ENCODE data around the gene NR6A1. TPM values are rescaled to one million over a fixed set of nuclear protein-coding genes. Genes with fewer than 3 reads are reported as not detected.
A peak's percentile ranks its signal among the peaks of the same experiment; 100 is the strongest.

The NR6A1 gene
- 6.0 and 6.1 TPM in 2 replicates for total RNA-seq

DNA sequence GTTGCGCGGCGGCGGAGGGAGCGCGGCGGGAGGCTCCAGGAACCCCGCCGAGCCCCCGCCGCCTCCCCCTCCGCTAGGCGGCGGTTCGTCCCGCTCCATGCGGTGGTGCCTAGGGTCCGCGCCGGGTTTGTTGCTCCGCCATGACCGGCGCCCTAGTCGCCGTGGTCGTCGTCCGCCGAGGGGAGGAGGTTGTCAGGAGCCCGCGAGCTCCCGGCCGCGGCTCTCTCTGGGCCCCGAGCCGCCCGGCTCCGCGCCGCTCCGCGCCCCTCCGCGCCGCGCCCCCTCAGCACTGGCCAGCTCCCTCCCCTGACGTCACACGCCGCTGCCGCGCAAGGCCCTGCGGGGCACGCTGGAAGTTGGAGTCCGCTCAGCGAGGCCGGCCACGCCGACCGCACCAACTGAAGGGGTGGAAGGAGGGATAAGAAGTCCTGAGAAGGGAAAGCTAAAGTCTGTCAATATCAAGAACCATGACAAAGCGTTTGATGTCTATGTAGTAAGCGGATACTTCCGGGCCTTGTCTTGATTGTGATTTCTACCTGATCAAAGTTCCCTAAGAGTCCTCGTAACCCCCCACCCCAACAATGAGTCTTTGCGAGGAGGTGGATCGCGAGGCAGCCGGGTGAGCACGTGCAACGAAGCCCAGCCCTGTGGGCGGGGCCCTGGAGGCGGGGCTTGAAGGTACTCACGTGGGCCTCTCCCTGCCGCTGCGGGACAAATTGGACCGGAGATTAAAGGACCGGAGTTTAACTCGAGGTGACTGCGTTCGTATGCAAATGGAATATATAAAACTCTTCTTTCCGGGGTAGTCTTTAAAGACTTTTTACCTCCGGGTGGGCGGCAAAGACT lies at the start of gene NR6A1:
TSS of gene NR6A1 (minus strand) at position 291 of the 846 bp plus-strand sequence.
- DNase-seq (ENCODE audit: low read depth), result peak; percentile 90

DNA sequence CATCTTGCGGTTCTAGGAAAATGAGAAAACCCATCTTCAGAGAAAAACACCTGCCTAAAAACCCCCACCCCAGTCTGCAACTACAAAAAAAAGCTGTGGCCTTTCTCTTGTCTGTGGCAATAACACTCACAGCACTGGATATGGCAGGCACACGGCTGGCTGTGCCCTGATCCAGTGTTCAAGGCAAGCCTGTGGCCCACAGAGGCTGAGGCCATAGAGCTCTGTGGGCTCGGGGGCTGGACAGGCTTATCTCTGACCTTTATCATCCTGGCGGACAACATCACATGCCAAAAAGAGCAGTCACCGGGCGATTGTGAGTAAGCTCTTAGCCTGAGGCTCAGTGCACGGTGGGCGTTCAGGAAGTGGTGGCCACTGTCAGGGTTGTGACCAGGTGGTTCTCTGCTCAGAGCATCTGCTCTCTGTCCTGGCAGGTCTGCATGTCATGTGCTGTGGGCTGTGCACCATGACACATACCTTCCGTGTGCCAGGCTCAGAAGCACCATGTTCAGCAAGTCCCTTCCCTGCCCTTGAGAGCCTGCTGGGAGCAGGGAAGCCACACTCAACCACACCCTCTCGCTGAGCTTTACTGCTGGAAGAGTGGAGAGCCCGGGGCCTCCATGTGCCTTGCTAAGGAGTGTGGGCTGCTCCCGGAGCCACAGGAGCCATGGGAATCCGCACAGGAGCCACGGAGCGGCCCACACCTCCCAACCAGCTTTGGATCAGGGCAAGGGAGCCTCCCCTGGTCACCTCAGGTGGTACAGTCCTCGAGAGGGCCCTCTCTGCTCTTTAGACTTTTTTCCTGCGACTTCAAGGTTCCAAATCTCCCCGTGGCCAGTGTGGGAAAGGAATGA lies 47.5 kb upstream of the NR6A1 start:
- peak; percentile 29 for DNase-seq (ENCODE audit: low read depth)

DNA sequence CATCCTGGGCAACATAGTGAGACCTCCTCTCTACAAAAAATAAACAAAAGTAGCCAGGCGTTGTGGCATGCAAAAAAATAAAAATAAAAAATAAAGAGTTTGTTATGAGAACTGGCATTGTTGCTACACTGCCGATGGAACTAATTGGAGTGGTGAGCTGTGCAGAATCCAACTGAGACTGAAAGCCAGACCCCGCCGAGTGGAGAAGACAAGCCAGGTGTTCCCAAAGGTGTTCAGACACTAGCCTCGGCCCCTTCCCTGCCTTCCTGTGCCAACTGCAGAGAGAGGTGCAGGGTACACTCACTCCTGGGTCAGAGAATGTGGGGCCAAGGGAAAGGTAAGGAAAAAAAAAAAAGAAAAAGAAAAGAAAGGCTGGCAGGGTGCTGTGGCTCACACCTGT lies 44.5 kb upstream of the NR6A1 start:
- no peak for DNase-seq (ENCODE audit: low read depth)

GRCh38 chr9:124814164-124814535 lies 43.0 kb upstream of the NR6A1 start:
- DNase-seq (ENCODE audit: low read depth), result no peak

DNA sequence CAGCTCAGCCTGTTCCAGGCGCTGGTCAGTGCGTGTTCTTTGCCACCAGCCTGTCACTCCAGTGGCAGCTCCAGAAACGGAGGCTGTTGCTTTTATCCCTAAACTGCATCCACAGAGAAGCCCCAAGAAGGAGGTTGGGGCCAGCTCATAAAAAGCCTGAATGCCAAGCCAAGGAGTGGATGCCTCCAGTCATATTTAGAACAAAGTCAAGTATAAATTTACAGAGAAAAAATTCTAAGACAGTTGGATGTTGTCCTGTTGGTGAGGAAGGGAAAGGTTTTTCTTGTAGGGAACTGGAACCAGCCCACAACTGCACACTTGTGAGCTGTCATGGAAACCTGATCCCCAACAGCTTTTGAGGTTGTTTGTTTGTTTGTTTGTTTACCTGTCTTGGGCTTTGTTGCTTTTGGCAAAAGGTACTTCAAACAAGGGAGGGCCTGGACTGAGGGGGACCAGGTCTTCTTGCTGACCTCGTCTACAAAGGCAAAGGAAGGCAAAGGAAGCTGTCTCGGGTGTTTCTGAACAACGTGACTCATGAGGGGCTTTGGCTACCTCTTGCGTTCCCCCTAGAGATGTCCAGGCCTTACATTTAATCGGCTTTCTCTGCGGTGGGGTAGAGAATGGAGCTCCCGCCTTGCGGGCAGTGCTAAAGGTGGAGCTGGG lies 42.5 kb upstream of the NR6A1 start:
- no peak for DNase-seq (ENCODE audit: low read depth)

GRCh38 chr9:124813041-124813440 lies 41.9 kb upstream of the NR6A1 start:
- no peak for DNase-seq (ENCODE audit: low read depth)

GRCh38 chr9:124812441-124812876 lies 41.3 kb upstream of the NR6A1 start:
- DNase-seq (ENCODE audit: low read depth), result peak; percentile 92

- peak; percentile 50 for DNase-seq (ENCODE audit: low read depth)
These were observed 39.7 kb upstream of the NR6A1 start for GRCh38 chr9:124810663-124811355.

GRCh38 chr9:124809741-124810500 lies 38.8 kb upstream of the NR6A1 start:
- no peak for DNase-seq (ENCODE audit: low read depth)

- DNase-seq (ENCODE audit: low read depth), result no peak
These were observed 38.1 kb upstream of the NR6A1 start for GRCh38 chr9:124809211-124809610.

DNA sequence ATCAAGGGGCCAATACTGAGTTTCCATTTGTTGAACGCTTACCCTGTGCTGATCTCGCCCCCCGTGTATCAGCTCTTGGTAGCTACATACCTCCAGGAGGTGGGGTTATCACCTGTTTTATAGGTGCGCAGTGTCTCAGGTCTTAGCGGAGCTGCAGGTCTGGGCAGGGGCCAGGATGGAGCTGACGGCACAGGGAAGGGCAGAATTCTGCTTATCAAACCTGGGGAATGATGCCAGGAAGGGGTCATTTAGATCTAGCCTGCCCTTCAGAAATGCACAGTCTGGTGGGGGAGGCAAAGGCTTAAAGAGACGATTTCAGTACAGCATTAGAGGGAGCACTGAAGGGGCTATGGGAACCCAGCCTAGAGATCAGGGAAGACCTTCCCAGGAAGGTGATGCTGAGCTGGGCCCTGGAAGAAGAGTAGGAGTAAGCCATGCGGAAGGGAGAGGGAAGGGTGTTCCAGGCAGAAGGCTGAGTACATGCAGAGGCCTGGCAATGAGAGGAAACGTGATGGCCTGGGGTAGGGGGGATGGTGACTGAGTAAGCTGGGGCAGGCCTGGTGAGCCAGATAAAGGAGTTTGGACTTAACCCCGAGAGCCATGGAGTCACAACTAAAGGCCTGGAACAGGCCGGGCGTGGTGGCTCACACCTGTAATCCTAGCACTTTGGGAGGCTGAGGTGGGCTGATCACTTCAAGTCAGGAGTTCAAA lies 37.3 kb upstream of the NR6A1 start:
- DNase-seq (ENCODE audit: low read depth), result no peak

DNA sequence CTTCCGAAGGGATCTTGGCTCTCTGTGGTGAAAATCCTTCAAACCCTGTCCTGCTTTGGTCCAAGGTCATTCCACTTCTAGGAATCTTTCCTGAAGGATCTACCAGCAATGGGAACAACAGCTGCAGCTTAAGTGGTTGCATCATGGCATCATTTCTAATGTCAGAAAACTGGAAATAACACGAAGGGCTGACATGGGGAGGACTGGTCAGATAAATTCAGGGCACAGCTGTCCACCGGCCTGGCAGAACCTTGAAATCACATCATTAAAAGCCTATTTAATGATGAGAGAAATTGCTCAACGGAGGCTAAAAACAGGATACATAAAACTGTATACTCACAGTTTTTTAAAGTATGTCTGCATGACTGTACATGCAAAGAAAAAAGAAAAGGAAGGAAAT lies 34.1 kb upstream of the NR6A1 start:
- DNase-seq (ENCODE audit: low read depth), result no peak

- no peak for DNase-seq (ENCODE audit: low read depth)
These were observed 32.8 kb upstream of the NR6A1 start for GRCh38 chr9:124803911-124804310.

DNA sequence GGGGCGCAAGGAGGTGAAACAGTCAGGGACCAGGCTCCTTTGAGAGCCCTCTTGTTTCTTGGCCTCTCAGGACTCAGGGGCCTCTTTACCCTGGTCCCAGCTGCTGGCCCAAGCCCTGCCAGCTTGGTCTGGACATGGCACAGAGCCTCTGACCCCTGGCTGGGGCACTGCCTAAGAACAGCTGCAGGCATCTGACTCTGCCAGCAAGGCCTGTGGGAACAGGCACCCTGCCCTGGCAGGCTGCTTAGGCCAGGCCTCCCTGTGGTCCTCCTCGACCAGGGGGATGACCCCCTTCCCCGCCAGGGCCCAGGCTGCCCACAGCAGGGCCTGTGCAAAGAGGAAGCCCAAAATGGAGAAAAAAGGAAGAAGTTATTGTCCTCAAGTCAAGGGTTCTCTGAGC lies 31.3 kb upstream of the NR6A1 start:
- DNase-seq (ENCODE audit: low read depth), result no peak

DNA sequence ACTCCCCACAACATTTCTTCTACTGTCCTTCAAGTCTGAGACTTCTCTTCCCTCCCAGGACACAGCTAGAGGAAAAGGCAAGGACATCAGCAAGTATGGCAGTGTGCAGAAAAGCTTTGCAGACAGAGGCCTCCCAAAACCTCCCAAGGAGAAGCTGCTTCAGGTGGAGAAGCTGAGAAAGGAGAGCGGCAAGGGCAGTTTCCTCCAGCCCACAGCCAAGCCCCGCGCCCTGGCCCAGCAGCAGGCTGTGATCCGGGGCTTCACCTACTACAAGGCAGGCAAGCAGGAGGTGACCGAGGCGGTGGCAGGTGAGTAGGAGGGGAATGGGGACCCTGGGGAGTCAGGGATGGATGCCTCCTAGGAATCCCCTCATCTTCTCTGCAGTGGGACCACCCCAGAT lies 30.2 kb upstream of the NR6A1 start:
- DNase-seq (ENCODE audit: low read depth), result no peak

DNA sequence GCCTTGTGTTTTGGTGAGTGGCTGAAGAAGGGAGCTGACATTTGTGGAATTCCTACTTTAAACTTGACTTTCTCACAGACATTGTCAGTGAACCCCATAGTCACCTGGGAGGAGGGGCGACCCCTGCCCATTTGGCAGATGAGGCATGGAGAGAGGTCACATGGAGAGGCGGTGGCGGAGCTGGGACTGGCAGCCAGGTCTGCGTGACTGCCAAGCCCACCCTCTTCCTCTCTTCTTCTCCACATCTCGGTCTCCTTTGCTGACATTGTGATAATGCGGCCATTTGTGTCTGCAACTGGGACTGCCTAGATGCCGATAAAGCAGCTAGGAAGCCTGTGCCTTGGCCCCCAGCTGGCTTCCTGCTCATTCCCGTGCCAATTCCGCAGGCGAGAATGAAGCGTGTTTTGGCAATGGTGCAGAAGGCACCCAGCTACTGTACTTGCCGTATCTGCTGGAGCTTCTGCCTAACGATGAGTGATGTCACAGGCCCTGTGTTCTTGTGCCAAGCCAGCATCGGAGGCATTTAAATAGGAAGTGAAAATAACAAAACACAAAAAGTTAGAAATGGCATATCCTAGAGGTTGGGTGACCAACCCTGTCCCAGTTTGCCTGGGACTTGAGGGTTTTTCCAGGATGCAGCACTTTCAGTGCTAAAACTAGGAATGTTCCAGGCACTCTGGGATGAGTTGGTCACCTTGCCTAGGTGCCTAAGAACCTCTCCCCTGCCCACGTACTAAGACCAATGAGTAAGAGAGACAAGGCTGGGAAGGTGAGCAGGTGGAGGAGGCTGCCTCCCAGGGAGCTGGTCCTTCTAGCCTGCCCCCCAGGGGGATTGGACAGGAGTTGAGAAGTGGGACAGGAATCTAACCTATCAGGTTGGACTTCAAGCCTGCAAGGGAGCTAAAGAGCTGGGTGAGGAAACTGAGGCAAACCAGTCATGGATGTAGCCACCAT lies 29.5 kb upstream of the NR6A1 start:
- no peak for DNase-seq (ENCODE audit: low read depth)

DNA sequence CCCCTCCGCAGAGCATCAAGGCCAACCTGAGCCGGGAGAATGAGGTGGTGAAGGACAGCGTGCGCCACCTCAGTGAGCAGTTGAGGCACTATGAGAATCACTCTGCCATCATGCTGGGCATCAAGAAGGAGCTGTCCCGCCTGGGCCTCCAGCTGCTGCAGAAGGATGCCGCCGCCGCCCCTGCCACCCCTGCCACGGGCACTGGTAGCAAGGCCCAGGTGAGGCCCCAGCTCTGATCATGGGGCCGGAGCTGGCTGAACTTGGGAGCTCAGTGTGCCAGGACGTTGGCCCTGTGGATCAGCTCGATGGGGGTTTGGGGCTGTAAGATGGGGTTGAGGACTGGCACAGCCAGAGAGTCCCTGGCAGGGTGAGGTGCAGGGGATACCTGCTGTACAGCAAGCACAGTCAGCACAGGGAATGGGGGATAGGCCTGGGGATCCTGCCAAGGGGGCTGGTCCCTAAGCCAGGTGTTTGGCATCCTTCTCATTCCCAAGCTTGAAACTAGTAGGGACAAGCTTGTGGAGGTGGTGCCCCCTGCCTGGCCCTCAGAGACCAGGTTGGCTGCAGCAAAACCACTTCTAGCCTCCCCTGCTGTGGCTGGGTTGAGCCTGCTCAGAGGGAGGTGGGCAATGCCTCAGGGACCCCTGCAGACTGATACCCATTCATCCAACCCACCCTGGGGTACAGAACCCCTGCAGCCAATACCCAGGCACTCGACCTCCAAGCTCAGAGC lies 28.3 kb upstream of the NR6A1 start:
- no peak for DNase-seq (ENCODE audit: low read depth)

- DNase-seq (ENCODE audit: low read depth), result no peak
These were observed 26.4 kb upstream of the NR6A1 start for GRCh38 chr9:124797343-124798103.
